ENCODE measurements around the gene APOE.
"Not testable (repeated sequence)": the region's sequence is repeated elsewhere in the genome, so short reads cannot be mapped to it uniquely, and the experiment has no call there.

DNA sequence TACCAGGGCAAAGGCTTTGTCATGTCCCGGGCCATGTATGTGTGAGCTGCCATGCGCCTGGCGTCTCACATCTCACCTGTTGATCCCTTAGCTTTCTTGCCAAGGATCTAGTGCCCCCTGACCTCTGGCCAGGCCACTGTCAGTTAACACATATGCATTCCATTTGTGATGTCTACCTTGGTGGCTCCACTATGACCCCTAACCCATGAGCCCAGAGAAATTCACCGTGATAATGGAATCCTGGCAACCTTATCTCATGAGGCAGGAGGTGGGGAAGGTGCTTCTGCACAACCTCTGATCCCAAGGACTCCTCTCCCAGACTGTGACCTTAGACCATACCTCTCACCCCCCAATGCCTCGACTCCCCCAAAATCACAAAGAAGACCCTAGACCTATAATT lies 17.3 kb upstream of the APOE start:
- TF ChIP-seq RAD21 (conservative IDR thresholded peaks at IDR 0.05 in 1 of 2, IDR thresholded peaks at IDR 0.05 in 1 of 2); SREBF2 (IDR thresholded peaks at IDR 0.05); EHMT2 (IDR thresholded peaks at IDR 0.05; ENCODE audit: low read depth); RNF2 (IDR thresholded peaks at IDR 0.05; ENCODE audit: borderline replicate concordance, low read depth); POLR2A (IDR thresholded peaks at IDR 0.05; ENCODE audit: low read length): not testable (repeated sequence)
- TF ChIP-seq, protein P1, sequence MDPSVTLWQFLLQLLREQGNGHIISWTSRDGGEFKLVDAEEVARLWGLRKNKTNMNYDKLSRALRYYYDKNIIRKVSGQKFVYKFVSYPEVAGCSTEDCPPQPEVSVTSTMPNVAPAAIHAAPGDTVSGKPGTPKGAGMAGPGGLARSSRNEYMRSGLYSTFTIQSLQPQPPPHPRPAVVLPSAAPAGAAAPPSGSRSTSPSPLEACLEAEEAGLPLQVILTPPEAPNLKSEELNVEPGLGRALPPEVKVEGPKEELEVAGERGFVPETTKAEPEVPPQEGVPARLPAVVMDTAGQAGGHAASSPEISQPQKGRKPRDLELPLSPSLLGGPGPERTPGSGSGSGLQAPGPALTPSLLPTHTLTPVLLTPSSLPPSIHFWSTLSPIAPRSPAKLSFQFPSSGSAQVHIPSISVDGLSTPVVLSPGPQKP (IDR thresholded peaks at IDR 0.05; ENCODE audit: low read depth, low read length), result not testable (repeated sequence)
- TF ChIP-seq, protein P2, sequence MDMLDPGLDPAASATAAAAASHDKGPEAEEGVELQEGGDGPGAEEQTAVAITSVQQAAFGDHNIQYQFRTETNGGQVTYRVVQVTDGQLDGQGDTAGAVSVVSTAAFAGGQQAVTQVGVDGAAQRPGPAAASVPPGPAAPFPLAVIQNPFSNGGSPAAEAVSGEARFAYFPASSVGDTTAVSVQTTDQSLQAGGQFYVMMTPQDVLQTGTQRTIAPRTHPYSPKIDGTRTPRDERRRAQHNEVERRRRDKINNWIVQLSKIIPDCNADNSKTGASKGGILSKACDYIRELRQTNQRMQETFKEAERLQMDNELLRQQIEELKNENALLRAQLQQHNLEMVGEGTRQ (IDR thresholded peaks at IDR 0.05), result not testable (repeated sequence)
- TF ChIP-seq, protein P3, sequence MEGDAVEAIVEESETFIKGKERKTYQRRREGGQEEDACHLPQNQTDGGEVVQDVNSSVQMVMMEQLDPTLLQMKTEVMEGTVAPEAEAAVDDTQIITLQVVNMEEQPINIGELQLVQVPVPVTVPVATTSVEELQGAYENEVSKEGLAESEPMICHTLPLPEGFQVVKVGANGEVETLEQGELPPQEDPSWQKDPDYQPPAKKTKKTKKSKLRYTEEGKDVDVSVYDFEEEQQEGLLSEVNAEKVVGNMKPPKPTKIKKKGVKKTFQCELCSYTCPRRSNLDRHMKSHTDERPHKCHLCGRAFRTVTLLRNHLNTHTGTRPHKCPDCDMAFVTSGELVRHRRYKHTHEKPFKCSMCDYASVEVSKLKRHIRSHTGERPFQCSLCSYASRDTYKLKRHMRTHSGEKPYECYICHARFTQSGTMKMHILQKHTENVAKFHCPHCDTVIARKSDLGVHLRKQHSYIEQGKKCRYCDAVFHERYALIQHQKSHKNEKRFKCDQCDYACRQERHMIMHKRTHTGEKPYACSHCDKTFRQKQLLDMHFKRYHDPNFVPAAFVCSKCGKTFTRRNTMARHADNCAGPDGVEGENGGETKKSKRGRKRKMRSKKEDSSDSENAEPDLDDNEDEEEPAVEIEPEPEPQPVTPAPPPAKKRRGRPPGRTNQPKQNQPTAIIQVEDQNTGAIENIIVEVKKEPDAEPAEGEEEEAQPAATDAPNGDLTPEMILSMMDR (IDR thresholded peaks at IDR 0.05), result not testable (repeated sequence)
